ENCODE data around the gene C4orf50. TPM values are rescaled to one million over a fixed set of nuclear protein-coding genes. Genes with fewer than 3 reads are reported as not detected.

The C4orf50 gene
- total and polyA plus RNA-seq, 2 experiments from 2014 or later: 0.06 to 0.31 TPM

DNA sequence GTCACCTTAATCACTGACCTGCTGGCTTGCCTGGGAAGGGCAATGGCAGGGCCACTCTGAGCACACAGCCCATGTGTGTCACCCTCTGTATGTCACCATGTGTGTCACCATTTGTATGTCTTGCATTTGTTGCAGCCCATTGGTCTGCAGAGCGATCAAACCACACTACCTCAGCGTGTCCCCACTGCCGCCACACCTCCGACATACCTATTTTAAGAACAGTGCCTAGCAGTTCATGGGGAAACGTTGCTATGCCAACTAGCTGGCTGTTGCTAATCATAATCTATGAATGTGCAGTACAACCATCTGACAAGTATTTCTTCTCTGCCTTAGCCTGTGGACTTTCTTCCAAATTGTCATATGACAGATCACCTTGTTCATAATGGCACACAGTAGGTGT, 117.4 kb downstream of the C4orf50 start:
- H3K4me1 ChIP-seq (ENCODE audit: insufficient read depth): peaks cover 30% of the 10 kb centered on the region
- H3K79me2 ChIP-seq (replicated peaks; ENCODE audit: insufficient read depth): no peaks in the 10 kb centered on the region
- no peak overlapping the region for H3K4me3 ChIP-seq
- H3K4me2 ChIP-seq: no peak overlapping the region
- ATAC-seq: no peak
- H2AFZ ChIP-seq: no peak overlapping the region
- no peaks in the 10 kb centered on the region for H3K36me3 ChIP-seq (ENCODE audit: insufficient read depth)
- H3K9me2 ChIP-seq (ENCODE audit: insufficient read depth): no peaks in the 10 kb centered on the region
- Mint-ChIP-seq H3K36me3 (ENCODE audit: low read depth) (no peaks in the 10 kb centered on the region; the same call in 2 of the 3 replicates), H3K27ac (no peak overlapping the region), H3K4me3 (no peak overlapping the region), H3K27me3 (ENCODE audit: insufficient read depth, low read depth, poor library complexity) (peaks cover 24% of the 10 kb centered on the region), H3K9me3 (peaks cover 9% of the 10 kb centered on the region; the same call in 2 of the 3 replicates), H3K4me1 (peaks cover 37% of the 10 kb centered on the region)
- no peak for DNase-seq (ENCODE audit: low spot score)
- no peaks in the 10 kb centered on the region for H3F3A ChIP-seq (replicated peaks; ENCODE audit: low read depth)
- TF ChIP-seq EZH2 (IDR thresholded peaks at IDR 0.05; ENCODE audit: low read depth, unreplicated experiment): no peak
- TF ChIP-seq, protein P1, sequence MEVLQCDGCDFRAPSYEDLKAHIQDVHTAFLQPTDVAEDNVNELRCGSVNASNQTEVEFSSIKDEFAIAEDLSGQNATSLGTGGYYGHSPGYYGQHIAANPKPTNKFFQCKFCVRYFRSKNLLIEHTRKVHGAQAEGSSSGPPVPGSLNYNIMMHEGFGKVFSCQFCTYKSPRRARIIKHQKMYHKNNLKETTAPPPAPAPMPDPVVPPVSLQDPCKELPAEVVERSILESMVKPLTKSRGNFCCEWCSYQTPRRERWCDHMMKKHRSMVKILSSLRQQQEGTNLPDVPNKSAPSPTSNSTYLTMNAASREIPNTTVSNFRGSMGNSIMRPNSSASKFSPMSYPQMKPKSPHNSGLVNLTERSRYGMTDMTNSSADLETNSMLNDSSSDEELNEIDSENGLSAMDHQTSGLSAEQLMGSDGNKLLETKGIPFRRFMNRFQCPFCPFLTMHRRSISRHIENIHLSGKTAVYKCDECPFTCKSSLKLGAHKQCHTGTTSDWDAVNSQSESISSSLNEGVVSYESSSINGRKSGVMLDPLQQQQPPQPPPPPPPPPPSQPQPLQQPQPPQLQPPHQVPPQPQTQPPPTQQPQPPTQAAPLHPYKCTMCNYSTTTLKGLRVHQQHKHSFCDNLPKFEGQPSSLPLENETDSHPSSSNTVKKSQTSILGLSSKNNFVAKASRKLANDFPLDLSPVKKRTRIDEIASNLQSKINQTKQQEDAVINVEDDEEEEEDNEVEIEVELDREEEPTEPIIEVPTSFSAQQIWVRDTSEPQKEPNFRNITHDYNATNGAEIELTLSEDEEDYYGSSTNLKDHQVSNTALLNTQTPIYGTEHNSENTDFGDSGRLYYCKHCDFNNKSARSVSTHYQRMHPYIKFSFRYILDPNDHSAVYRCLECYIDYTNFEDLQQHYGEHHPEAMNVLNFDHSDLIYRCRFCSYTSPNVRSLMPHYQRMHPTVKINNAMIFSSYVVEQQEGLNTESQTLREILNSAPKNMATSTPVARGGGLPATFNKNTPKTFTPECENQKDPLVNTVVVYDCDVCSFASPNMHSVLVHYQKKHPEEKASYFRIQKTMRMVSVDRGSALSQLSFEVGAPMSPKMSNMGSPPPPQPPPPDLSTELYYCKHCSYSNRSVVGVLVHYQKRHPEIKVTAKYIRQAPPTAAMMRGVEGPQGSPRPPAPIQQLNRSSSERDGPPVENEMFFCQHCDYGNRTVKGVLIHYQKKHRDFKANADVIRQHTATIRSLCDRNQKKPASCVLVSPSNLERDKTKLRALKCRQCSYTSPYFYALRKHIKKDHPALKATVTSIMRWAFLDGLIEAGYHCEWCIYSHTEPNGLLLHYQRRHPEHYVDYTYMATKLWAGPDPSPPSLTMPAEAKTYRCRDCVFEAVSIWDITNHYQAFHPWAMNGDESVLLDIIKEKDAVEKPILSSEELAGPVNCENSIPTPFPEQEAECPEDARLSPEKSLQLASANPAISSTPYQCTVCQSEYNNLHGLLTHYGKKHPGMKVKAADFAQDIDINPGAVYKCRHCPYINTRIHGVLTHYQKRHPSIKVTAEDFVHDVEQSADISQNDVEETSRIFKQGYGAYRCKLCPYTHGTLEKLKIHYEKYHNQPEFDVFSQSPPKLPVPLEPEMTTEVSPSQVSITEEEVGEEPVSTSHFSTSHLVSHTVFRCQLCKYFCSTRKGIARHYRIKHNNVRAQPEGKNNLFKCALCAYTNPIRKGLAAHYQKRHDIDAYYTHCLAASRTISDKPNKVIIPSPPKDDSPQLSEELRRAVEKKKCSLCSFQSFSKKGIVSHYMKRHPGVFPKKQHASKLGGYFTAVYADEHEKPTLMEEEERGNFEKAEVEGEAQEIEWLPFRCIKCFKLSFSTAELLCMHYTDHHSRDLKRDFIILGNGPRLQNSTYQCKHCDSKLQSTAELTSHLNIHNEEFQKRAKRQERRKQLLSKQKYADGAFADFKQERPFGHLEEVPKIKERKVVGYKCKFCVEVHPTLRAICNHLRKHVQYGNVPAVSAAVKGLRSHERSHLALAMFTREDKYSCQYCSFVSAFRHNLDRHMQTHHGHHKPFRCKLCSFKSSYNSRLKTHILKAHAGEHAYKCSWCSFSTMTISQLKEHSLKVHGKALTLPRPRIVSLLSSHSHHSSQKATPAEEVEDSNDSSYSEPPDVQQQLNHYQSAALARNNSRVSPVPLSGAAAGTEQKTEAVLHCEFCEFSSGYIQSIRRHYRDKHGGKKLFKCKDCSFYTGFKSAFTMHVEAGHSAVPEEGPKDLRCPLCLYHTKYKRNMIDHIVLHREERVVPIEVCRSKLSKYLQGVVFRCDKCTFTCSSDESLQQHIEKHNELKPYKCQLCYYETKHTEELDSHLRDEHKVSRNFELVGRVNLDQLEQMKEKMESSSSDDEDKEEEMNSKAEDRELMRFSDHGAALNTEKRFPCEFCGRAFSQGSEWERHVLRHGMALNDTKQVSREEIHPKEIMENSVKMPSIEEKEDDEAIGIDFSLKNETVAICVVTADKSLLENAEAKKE (CRISPR knock-in tag; IDR thresholded peaks at IDR 0.05): no peak
- TF ChIP-seq CREB1 (CRISPR knock-in tag; IDR thresholded peaks at IDR 0.05; ENCODE audit: low read depth): no peak
- TF ChIP-seq ZNF114 (CRISPR knock-in tag; IDR thresholded peaks at IDR 0.05): no peak
- TF ChIP-seq, protein P2, sequence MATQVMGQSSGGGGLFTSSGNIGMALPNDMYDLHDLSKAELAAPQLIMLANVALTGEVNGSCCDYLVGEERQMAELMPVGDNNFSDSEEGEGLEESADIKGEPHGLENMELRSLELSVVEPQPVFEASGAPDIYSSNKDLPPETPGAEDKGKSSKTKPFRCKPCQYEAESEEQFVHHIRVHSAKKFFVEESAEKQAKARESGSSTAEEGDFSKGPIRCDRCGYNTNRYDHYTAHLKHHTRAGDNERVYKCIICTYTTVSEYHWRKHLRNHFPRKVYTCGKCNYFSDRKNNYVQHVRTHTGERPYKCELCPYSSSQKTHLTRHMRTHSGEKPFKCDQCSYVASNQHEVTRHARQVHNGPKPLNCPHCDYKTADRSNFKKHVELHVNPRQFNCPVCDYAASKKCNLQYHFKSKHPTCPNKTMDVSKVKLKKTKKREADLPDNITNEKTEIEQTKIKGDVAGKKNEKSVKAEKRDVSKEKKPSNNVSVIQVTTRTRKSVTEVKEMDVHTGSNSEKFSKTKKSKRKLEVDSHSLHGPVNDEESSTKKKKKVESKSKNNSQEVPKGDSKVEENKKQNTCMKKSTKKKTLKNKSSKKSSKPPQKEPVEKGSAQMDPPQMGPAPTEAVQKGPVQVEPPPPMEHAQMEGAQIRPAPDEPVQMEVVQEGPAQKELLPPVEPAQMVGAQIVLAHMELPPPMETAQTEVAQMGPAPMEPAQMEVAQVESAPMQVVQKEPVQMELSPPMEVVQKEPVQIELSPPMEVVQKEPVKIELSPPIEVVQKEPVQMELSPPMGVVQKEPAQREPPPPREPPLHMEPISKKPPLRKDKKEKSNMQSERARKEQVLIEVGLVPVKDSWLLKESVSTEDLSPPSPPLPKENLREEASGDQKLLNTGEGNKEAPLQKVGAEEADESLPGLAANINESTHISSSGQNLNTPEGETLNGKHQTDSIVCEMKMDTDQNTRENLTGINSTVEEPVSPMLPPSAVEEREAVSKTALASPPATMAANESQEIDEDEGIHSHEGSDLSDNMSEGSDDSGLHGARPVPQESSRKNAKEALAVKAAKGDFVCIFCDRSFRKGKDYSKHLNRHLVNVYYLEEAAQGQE (IDR thresholded peaks at IDR 0.05; ENCODE audit: unreplicated experiment): no peak
- no peak for TF ChIP-seq STAT1 (IDR thresholded peaks at IDR 0.05; ENCODE audit: unreplicated experiment)
- no peak for TF ChIP-seq ZNF331 (CRISPR knock-in tag; IDR thresholded peaks at IDR 0.05; ENCODE audit: low read depth)
- no peak for TF ChIP-seq NANOG (IDR thresholded peaks at IDR 0.05; ENCODE audit: borderline replicate concordance)
- TF ChIP-seq, protein P3, sequence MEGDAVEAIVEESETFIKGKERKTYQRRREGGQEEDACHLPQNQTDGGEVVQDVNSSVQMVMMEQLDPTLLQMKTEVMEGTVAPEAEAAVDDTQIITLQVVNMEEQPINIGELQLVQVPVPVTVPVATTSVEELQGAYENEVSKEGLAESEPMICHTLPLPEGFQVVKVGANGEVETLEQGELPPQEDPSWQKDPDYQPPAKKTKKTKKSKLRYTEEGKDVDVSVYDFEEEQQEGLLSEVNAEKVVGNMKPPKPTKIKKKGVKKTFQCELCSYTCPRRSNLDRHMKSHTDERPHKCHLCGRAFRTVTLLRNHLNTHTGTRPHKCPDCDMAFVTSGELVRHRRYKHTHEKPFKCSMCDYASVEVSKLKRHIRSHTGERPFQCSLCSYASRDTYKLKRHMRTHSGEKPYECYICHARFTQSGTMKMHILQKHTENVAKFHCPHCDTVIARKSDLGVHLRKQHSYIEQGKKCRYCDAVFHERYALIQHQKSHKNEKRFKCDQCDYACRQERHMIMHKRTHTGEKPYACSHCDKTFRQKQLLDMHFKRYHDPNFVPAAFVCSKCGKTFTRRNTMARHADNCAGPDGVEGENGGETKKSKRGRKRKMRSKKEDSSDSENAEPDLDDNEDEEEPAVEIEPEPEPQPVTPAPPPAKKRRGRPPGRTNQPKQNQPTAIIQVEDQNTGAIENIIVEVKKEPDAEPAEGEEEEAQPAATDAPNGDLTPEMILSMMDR (conservative IDR thresholded peaks at IDR 0.05; ENCODE audit: low read depth in 2 of 2): no peak
- TF ChIP-seq JUNB (IDR thresholded peaks at IDR 0.05; ENCODE audit: unreplicated experiment): no peak
- TF ChIP-seq, protein P4, sequence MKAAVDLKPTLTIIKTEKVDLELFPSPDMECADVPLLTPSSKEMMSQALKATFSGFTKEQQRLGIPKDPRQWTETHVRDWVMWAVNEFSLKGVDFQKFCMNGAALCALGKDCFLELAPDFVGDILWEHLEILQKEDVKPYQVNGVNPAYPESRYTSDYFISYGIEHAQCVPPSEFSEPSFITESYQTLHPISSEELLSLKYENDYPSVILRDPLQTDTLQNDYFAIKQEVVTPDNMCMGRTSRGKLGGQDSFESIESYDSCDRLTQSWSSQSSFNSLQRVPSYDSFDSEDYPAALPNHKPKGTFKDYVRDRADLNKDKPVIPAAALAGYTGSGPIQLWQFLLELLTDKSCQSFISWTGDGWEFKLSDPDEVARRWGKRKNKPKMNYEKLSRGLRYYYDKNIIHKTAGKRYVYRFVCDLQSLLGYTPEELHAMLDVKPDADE (IDR thresholded peaks at IDR 0.05): no peak
- TF ChIP-seq POLR2AphosphoS5 (IDR thresholded peaks at IDR 0.05; ENCODE audit: low read depth): no peak
- no peak for TF ChIP-seq EZH2phosphoT487 (IDR thresholded peaks at IDR 0.05; ENCODE audit: unreplicated experiment)
- no peak overlapping the region for H3K27ac ChIP-seq (ENCODE audit: low read depth)
- no peaks in the 10 kb centered on the region; the same call in 1 of the 2 replicates for H4K20me1 ChIP-seq (replicated peaks; ENCODE audit: insufficient read depth)
- H3K27me3 ChIP-seq (ENCODE audit: insufficient read depth): peaks cover 36% of the 10 kb centered on the region

All from GM23338 (cell line).